IMR-90 (cell line): ENCODE measurements around the gene COL11A2.

Source experiments
- CEBPB ChIP-seq: IDR thresholded peaks from 2 replicates; pipeline ENCODE4 v1.6.1; 2012; ENCODE audit warnings: low read depth, low read length, improper control_type of control experiment
- FOS ChIP-seq: fragments of 150-350 bp; IDR thresholded peaks from 2 replicates; pipeline ENCODE4 v1.6.1; 2016; ENCODE audit warnings: low read depth, low read length
- POLR2A ChIP-seq: IDR thresholded peaks from 2 replicates; pipeline ENCODE4 v1.6.1; 2012; ENCODE audit warnings: mild to moderate bottlenecking, low read depth, low read length
- TF ChIP-seq, protein P1 (sequence below): fragments of 150-350 bp; IDR thresholded peaks from 2 replicates; pipeline ENCODE4 v1.6.1; 2017; ENCODE audit warnings: mild to moderate bottlenecking, antibody characterized with exemption, low read length, low read depth

- TF ChIP-seq, protein P1, sequence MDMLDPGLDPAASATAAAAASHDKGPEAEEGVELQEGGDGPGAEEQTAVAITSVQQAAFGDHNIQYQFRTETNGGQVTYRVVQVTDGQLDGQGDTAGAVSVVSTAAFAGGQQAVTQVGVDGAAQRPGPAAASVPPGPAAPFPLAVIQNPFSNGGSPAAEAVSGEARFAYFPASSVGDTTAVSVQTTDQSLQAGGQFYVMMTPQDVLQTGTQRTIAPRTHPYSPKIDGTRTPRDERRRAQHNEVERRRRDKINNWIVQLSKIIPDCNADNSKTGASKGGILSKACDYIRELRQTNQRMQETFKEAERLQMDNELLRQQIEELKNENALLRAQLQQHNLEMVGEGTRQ: no peak
- TF ChIP-seq CEBPB: no peak
- TF ChIP-seq FOS: no peak
- TF ChIP-seq POLR2A: no peak
Observed at GRCh38 chr6:33151050-33151449, 41.2 kb downstream of the COL11A2 start.
